DOHH2 (cell line): ENCODE data around the gene ZNF248.

Experiments
- H3F3A ChIP-seq: fragments of 200-600 bp; sonication (generic), shearing (Covaris generic); 2 replicates; pipeline ENCODE4 v1.6.0; 2016; ENCODE audit warnings: antibody characterized with exemption, mild to moderate bottlenecking; ENCODE audit not compliant: control insufficient read depth, insufficient read depth
- H3K27ac ChIP-seq: fragments of 200-600 bp; sonication (generic); 2 replicates; pipeline ENCODE4 v1.5.1; 2014; ENCODE audit warnings: low read depth, mild to moderate bottlenecking, low read length, moderate library complexity
- H3K27me3 ChIP-seq: fragments of 200-600 bp; sonication (generic); 2 replicates; pipeline ENCODE4 v1.6.1; 2014; ENCODE audit warnings: mild to moderate bottlenecking, low read length, mixed read lengths; ENCODE audit not compliant: control insufficient read depth
- H3K36me3 ChIP-seq: fragments of 200-600 bp; sonication (generic); 2 replicates; pipeline ENCODE4 v1.6.1; 2014; ENCODE audit warnings: mild to moderate bottlenecking, low read length, moderate library complexity, mixed read lengths; ENCODE audit not compliant: control insufficient read depth
- H3K4me1 ChIP-seq: fragments of 200-600 bp; sonication (generic); 2 replicates; pipeline ENCODE4 v1.6.1; 2014; ENCODE audit warnings: mild to moderate bottlenecking, low read length, mixed read lengths; ENCODE audit not compliant: control insufficient read depth
- H3K4me2 ChIP-seq: fragments of 200-600 bp; sonication (generic); 2 replicates; pipeline ENCODE4 v1.6.0; 2014; ENCODE audit warnings: mild to moderate bottlenecking, low read length, moderate library complexity
- H3K4me3 ChIP-seq: fragments of 200-600 bp; sonication (generic); 2 replicates; pipeline ENCODE4 v1.5.1; 2014; ENCODE audit warnings: mild to moderate bottlenecking, low read length, mixed read lengths
- H3K79me2 ChIP-seq: fragments of 200-600 bp; sonication (generic); 2 replicates; pipeline ENCODE4 v1.6.1; 2014; ENCODE audit warnings: mild to moderate bottlenecking, low read length, mixed read lengths; ENCODE audit not compliant: control insufficient read depth
- H3K9me2 ChIP-seq: fragments of 200-600 bp; sonication (generic); replicated peaks from 2 replicates; pipeline ENCODE4 v1.6.1; 2014; ENCODE audit warnings: mild to moderate bottlenecking, low read length, mixed read lengths; ENCODE audit not compliant: control insufficient read depth
- H3K9me3 ChIP-seq: fragments of 200-600 bp; sonication (generic); 2 replicates; pipeline ENCODE4 v1.6.1; 2014; ENCODE audit warnings: antibody characterized with exemption, low read length, mixed read lengths; ENCODE audit not compliant: control insufficient read depth, insufficient read depth
- H4K20me1 ChIP-seq: fragments of 200-600 bp; sonication (generic); 2 replicates; pipeline ENCODE4 v1.6.0; 2014; ENCODE audit warnings: low read depth, mild to moderate bottlenecking, antibody characterized with exemption, low read length, moderate library complexity; ENCODE audit not compliant: control insufficient read depth, insufficient read depth
- CTCF ChIP-seq: fragments of 200-600 bp; sonication (generic); IDR thresholded peaks from one replicate; pipeline ENCODE4 v1.5.1; 2014; ENCODE audit warnings: antibody characterized with exemption, mild to moderate bottlenecking, low read depth, low read length; ENCODE audit not compliant: poor library complexity, severe bottlenecking
- EZH2phosphoT487 ChIP-seq: fragments of 200-600 bp; sonication (generic); IDR thresholded peaks from 2 replicates; pipeline ENCODE4 v1.6.1; 2017; ENCODE audit warnings: borderline replicate concordance, mild to moderate bottlenecking, antibody characterized with exemption, low read length, moderate library complexity, mixed read lengths

ZNF248 gene

DNA sequence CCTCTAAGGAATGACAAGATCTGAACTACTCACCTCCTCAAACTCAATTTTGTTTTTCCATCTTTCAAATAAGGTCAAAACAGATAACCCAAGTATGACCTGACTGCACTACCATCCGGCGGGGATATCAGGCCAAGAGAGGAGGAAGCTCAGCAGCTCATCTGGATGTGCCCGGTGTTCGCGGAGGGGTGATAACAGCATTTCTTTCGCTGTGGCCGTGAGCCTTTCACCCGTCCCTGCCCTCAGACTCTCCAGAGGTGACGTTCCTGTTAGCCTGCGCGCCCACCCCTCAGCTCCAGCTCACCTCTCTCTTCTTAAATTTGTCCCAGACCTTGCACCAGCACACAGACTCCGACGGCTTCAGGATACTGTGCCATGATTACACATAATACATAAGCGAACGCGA, 526 bp downstream of the ZNF248 start:
- Histone ChIP-seq H3K79me2 (peaks cover 39% of the 10 kb centered on the region), H3K27me3 (no peaks in the 10 kb centered on the region), H3K4me2 (peak overlapping the region; percentile 96), H3K36me3 (peaks cover 26% of the 10 kb centered on the region), H3K4me3 (peak overlapping the region; percentile 98), H3F3A (no peaks in the 10 kb centered on the region), H4K20me1 (no peaks in the 10 kb centered on the region), H3K4me1 (peaks cover 23% of the 10 kb centered on the region), H3K27ac (peak overlapping the region; percentile 74), H3K9me3 (peaks cover 6% of the 10 kb centered on the region; the same call in 1 of the 2 replicates), H3K9me2 (no peaks in the 10 kb centered on the region)
- no peak for TF ChIP-seq EZH2phosphoT487
- no peak for TF ChIP-seq CTCF

DNA sequence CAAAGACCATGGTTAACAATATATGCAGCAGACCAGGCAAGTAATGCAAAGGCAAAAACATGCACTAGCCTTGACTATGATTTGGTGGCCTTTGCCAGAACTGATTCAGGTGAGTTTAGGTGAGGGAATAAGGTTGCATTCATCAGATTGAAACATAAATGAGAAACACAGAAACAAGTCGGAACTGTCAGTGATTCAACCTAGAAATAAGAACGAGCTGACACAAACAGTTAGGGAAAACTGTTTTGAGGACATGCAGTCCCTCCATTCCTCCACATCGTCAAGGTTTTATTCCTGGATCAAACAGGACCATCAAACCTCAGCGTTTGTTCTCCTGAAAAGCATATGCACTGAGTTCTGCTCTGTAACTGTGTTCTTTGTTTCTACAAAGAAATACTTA, 1.8 kb downstream of the ZNF248 start:
- Histone ChIP-seq H3K79me2 (peaks cover 42% of the 10 kb centered on the region), H3K4me1 (peaks cover 23% of the 10 kb centered on the region), H3K4me3 (peak overlapping the region; percentile 98), H3F3A (no peaks in the 10 kb centered on the region), H3K27me3 (no peaks in the 10 kb centered on the region), H3K9me2 (no peaks in the 10 kb centered on the region), H3K4me2 (peak overlapping the region; percentile 96), H4K20me1 (no peaks in the 10 kb centered on the region), H3K36me3 (peaks cover 26% of the 10 kb centered on the region), H3K27ac (no peak overlapping the region), H3K9me3 (peaks cover 4% of the 10 kb centered on the region; the same call in 1 of the 2 replicates)
- no peak for TF ChIP-seq CTCF
- TF ChIP-seq EZH2phosphoT487, result no peak

- no peaks in the 10 kb centered on the region for H3K9me2 ChIP-seq
- H3K4me3 ChIP-seq, result no peak overlapping the region
- peaks cover 26% of the 10 kb centered on the region for H3K36me3 ChIP-seq
- H3K4me2 ChIP-seq, result peak overlapping the region; percentile 24
- H3F3A ChIP-seq, result no peaks in the 10 kb centered on the region
- H3K79me2 ChIP-seq, result peaks cover 46% of the 10 kb centered on the region
- no peaks in the 10 kb centered on the region for H4K20me1 ChIP-seq
- peaks cover 23% of the 10 kb centered on the region for H3K4me1 ChIP-seq
- no peaks in the 10 kb centered on the region for H3K9me3 ChIP-seq
- no peak for TF ChIP-seq EZH2phosphoT487
- no peak overlapping the region for H3K27ac ChIP-seq
- H3K27me3 ChIP-seq, result no peaks in the 10 kb centered on the region
Measured at GRCh38 chr10:37854626-37855025, 2.8 kb downstream of the ZNF248 start.

- Histone ChIP-seq H3K4me1 (no peaks in the 10 kb centered on the region), H3K79me2 (0 out of 2 replicates have a peak, but pooled peaks cover 6% of the 10 kb centered on the region), H4K20me1 (no peaks in the 10 kb centered on the region), H3K4me3 (no peak overlapping the region), H3F3A (no peaks in the 10 kb centered on the region), H3K4me2 (no peak overlapping the region), H3K27me3 (no peaks in the 10 kb centered on the region), H3K27ac (no peak overlapping the region), H3K9me2 (no peaks in the 10 kb centered on the region), H3K36me3 (0 out of 2 replicates have a peak, but pooled peaks cover 15% of the 10 kb centered on the region), H3K9me3 (no peaks in the 10 kb centered on the region)
- TF ChIP-seq CTCF, result no peak
- no peak for TF ChIP-seq EZH2phosphoT487
Measured at GRCh38 chr10:37844644-37845043, 12.8 kb downstream of the ZNF248 start.
